Endothelial cell of umbilical vein (primary cell): ENCODE data around the gene RANBP17. TPM values are rescaled to one million over a fixed set of nuclear protein-coding genes. Genes with fewer than 3 reads are reported as not detected.

ENCODE experiments used
- BruUV-seq: library from RNA; stranded (reverse); fragments of 400-500 nt; replicated peaks from 2 replicates; lab custom pipeline; 2021; lab: Mats Ljungman, UMichigan
- CTCF ChIA-PET: fragments of 300-600, 350-600 bp; sonication (Branson Sonifier 250); formaldehyde crosslinking; loops from one replicate; lab custom pipeline; 2021; ENCODE audit warnings: antibody characterized with exemption, inconsistent platforms; lab: Charles Lee
- POLR2A ChIA-PET: fragments of 300-600, 350-600 bp; sonication (Branson Sonifier 250); formaldehyde crosslinking; loops from one replicate; lab custom pipeline; 2021; ENCODE audit warnings: antibody characterized with exemption, inconsistent platforms; lab: Charles Lee
- DNase-seq: peaks from one replicate; pipeline ENCODE4 v3.0.0-alpha.2; 2011; ENCODE audit warnings: low read depth, low spot score
- FAIRE-seq: peaks from 2 replicates; lab custom pipeline; 2011; peaks lifted over from hg19 to GRCh38; lab: Jason Lieb, UNC
- H2AFZ ChIP-seq: 2 replicates; pipeline ENCODE4 v1.6.0; 2012; ENCODE audit warnings: low read depth, low read length, control low read depth, inconsistent platforms
- H3K27ac ChIP-seq: 2 replicates; pipeline ENCODE4 v1.5.1; 2011; ENCODE audit warnings: low read depth, mild to moderate bottlenecking, control low read depth, low read length, moderate library complexity; ENCODE audit not compliant: insufficient read depth
- H3K27me3 ChIP-seq, 2 experiments: 2 replicates each; pipeline versions ENCODE4 v1.6.0 to v1.6.1; 2011; ENCODE audit warnings: low read length in 2 of 2, mixed read lengths in 1 of 2; ENCODE audit not compliant: control insufficient read depth in 2 of 2, insufficient read depth in 2 of 2
- H3K36me3 ChIP-seq, 2 experiments: 2 replicates in 1 of 2; 3 replicates in 1 of 2; pipeline ENCODE4 v1.5.1; 2011; ENCODE audit warnings: low read length in 2 of 2, mild to moderate bottlenecking in 1 of 2, moderate library complexity in 1 of 2; ENCODE audit not compliant: control insufficient read depth in 2 of 2, insufficient read depth in 2 of 2; ENCODE audit errors: extremely low read depth in 1 of 2
- H3K4me1 ChIP-seq: 3 replicates; pipeline ENCODE4 v1.5.1; 2011; ENCODE audit warnings: mild to moderate bottlenecking, low read length; ENCODE audit not compliant: control insufficient read depth, insufficient read depth; ENCODE audit errors: extremely low read depth
- H3K4me2 ChIP-seq: 2 replicates; pipeline ENCODE4 v1.6.1; 2011; ENCODE audit warnings: low read length, control low read depth, mixed read lengths; ENCODE audit not compliant: insufficient read depth
- H3K4me3 ChIP-seq, 3 experiments: fragments of 200-600 bp in 1 of 3; sonication (generic), shearing (Covaris generic) in 1 of 3; replicated peaks in 1 of 3; 2 replicates each; pipeline ENCODE4 v1.5.1; 2011 to 2016; ENCODE audit warnings: control low read depth in 3 of 3, low read length in 3 of 3, mild to moderate bottlenecking in 2 of 3, inconsistent platforms in 1 of 3, low read depth in 1 of 3, moderate library complexity in 1 of 3; ENCODE audit not compliant: insufficient read depth in 1 of 3
- H3K79me2 ChIP-seq: 2 replicates; pipeline ENCODE4 v1.6.0; 2012; ENCODE audit warnings: low read length, inconsistent platforms; ENCODE audit not compliant: control insufficient read depth, insufficient read depth
- H3K9ac ChIP-seq: replicated peaks from 2 replicates; pipeline ENCODE3; 2011; ENCODE audit warnings: low read length, control low read depth; ENCODE audit not compliant: insufficient read depth; ENCODE audit errors: extremely low read depth
- H3K9me1 ChIP-seq: replicated peaks from 3 replicates; pipeline ENCODE4 v1.6.0; 2011; ENCODE audit warnings: mild to moderate bottlenecking, low read length; ENCODE audit not compliant: control insufficient read depth, insufficient read depth; ENCODE audit errors: extremely low read depth
- H3K9me3 ChIP-seq: replicated peaks from 2 replicates; pipeline ENCODE4 v1.5.1; 2012; ENCODE audit warnings: low read length, inconsistent platforms; ENCODE audit not compliant: control insufficient read depth, insufficient read depth
- H4K20me1 ChIP-seq: replicated peaks from 2 replicates; pipeline ENCODE3; 2011; ENCODE audit warnings: mild to moderate bottlenecking, low read length; ENCODE audit not compliant: control insufficient read depth, insufficient read depth; ENCODE audit errors: extremely low read depth
- EZH2 ChIP-seq: IDR thresholded peaks from 2 replicates; pipeline ENCODE4 v1.6.1; 2012; ENCODE audit warnings: borderline replicate concordance, low read depth, mild to moderate bottlenecking, moderate library complexity, low read length, inconsistent platforms; ENCODE audit not compliant: severe bottlenecking
- FOS ChIP-seq: IDR thresholded peaks from 2 replicates; pipeline ENCODE4 v1.6.1; 2011; ENCODE audit warnings: mild to moderate bottlenecking, low read length, moderate library complexity, borderline replicate concordance; ENCODE audit not compliant: insufficient read depth
- GATA2 ChIP-seq: IDR thresholded peaks from 2 replicates; pipeline ENCODE4 v1.7.0; 2011; ENCODE audit warnings: low read depth, mild to moderate bottlenecking, moderate library complexity, mixed read lengths, low read length; ENCODE audit not compliant: insufficient read length, insufficient read depth
- JUN ChIP-seq: IDR thresholded peaks from 2 replicates; pipeline ENCODE4 v1.6.1; 2011; ENCODE audit warnings: borderline replicate concordance, low read depth; ENCODE audit not compliant: insufficient read length, insufficient read depth
- MAX ChIP-seq: IDR thresholded peaks from 2 replicates; pipeline ENCODE4 v1.6.1; 2011; ENCODE audit not compliant: insufficient read depth, insufficient read length
- MYC ChIP-seq: IDR thresholded peaks from one replicate; pipeline ENCODE4 v1.6.1; 2011; ENCODE audit warnings: mild to moderate bottlenecking, low read depth, low read length
- POLR2A ChIP-seq: IDR thresholded peaks from 2 replicates; pipeline ENCODE4 v1.6.1; 2012; ENCODE audit warnings: low read depth, mild to moderate bottlenecking, control low read depth, low read length
- POLR2AphosphoS5 ChIP-seq: IDR thresholded peaks from 2 replicates; pipeline ENCODE4 v1.6.1; 2012; ENCODE audit warnings: low read depth, mild to moderate bottlenecking, control low read depth, low read length, moderate library complexity; ENCODE audit not compliant: insufficient read depth
- dilution Hi-C: fragments of 300-500 bp; cut with MboI; formaldehyde crosslinking; loops from one replicate; pipeline ENCODE4 v1.15.0; 2019; ENCODE audit warnings: low sequenced_read_pairs; ENCODE audit not compliant: extremely low pct_ligation_motif_present
- intact Hi-C: fragments of 100-400 bp; cut with micrococcal nuclease; formaldehyde crosslinking; loops from one replicate; pipeline ENCODE4 v1.10.0; 2022
- polyA plus RNA-seq, 4 experiments: library from polyadenylated mRNA; depleted of rRNA in 3 of 4; stranded (reverse) in 3 of 4; unstranded in 1 of 4; fragments of >200 nt; gene quantifications; 2 replicates each; pipeline versions ENCODE4 v1.2.1 to v1.2.3, GENCODE V29; 2011 to 2012; ENCODE audit warnings: missing spikeins in 1 of 4
- total RNA-seq: library from RNA; stranded (reverse); gene quantifications from 2 replicates; pipeline ENCODE4 v1.2.3, GENCODE V29; 2021
- TF ChIP-seq, protein P1 (sequence below), 2 donors: IDR thresholded peaks; 1 replicate in 1 of 2; 2 replicates in 1 of 2; pipeline ENCODE4 v1.5.1; 2011; ENCODE audit warnings: low read length in 2 of 2, mild to moderate bottlenecking in 2 of 2, moderate library complexity in 2 of 2, control low read depth in 1 of 2, inconsistent platforms in 1 of 2, low read depth in 1 of 2; ENCODE audit not compliant: insufficient read depth in 1 of 2; ENCODE audit errors: extremely low read depth in 1 of 2

The RANBP17 gene
- total and polyA plus RNA-seq, 2 donors (not counting 3 experiments of a cell fraction or from before 2014, with no cell fraction given) = 5.6 to 13.6 TPM

DNA sequence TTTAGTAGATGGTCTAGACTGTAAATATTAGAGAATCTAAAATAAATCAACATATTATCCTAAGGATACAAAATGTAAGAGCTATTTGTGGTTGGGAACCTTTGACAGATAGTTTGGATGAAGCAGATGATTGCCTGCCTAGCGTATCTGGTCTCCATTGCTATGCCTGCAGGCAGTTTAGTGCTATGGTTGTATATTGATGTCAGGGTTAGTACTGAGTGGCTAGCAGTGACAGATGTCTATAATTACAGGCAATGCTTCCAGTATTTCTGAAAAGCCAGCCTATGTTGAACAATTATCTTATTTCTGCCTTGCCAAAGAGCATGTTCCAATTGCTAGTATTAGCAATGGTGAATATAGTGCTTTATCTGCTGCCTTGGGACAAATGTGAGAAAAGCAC lies 296.0 kb downstream of the RANBP17 start:
- H3K4me2 ChIP-seq = no peak overlapping the region
- H2AFZ ChIP-seq = no peak overlapping the region
- no peaks in the 10 kb centered on the region for H3K79me2 ChIP-seq
- DNase-seq (no peak), FAIRE-seq (no peak)
- H3K9me3 ChIP-seq = no peaks in the 10 kb centered on the region
- intact Hi-C loops (no loop called here), dilution Hi-C loops (no loop called here)
- H3K36me3 ChIP-seq = no peaks in the 10 kb centered on the region
- ChIA-PET POLR2A (no interaction called here), CTCF (interaction anchor here (1.4 kb wide), 1 partner anchor 50 kb away, joined by 4 read pairs; no protein-coding TSS in a partner anchor)
- H3K4me1 ChIP-seq = peaks cover 25% of the 10 kb centered on the region
- BruUV-seq = no TSS peak
- H3K27me3 ChIP-seq = no peaks in the 10 kb centered on the region
- H3K4me3 ChIP-seq = no peak overlapping the region
- TF ChIP-seq MYC (no peak), POLR2A (no peak), EZH2 (no peak), JUN (no peak), MAX (no peak), GATA2 (no peak), FOS (no peak), POLR2AphosphoS5 (no peak)
- TF ChIP-seq, protein P1, sequence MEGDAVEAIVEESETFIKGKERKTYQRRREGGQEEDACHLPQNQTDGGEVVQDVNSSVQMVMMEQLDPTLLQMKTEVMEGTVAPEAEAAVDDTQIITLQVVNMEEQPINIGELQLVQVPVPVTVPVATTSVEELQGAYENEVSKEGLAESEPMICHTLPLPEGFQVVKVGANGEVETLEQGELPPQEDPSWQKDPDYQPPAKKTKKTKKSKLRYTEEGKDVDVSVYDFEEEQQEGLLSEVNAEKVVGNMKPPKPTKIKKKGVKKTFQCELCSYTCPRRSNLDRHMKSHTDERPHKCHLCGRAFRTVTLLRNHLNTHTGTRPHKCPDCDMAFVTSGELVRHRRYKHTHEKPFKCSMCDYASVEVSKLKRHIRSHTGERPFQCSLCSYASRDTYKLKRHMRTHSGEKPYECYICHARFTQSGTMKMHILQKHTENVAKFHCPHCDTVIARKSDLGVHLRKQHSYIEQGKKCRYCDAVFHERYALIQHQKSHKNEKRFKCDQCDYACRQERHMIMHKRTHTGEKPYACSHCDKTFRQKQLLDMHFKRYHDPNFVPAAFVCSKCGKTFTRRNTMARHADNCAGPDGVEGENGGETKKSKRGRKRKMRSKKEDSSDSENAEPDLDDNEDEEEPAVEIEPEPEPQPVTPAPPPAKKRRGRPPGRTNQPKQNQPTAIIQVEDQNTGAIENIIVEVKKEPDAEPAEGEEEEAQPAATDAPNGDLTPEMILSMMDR (IDR thresholded peaks at IDR 0.05; ENCODE audit: extremely low read depth in 1 of 2, insufficient read depth in 1 of 2, low read depth in 1 of 2, low read length in 2 of 2) = no peak
- H4K20me1 ChIP-seq = no peaks in the 10 kb centered on the region
- H3K9ac ChIP-seq = no peak overlapping the region
- H3K27ac ChIP-seq = no peak overlapping the region
- no peaks in the 10 kb centered on the region for H3K9me1 ChIP-seq
